EL (cell line): ENCODE measurements around the gene FOXQ1.

Experiments
- DNase-seq: peaks from one replicate; pipeline ENCODE4 v3.0.0-alpha.2; 2016

FOXQ1 gene, protein sequence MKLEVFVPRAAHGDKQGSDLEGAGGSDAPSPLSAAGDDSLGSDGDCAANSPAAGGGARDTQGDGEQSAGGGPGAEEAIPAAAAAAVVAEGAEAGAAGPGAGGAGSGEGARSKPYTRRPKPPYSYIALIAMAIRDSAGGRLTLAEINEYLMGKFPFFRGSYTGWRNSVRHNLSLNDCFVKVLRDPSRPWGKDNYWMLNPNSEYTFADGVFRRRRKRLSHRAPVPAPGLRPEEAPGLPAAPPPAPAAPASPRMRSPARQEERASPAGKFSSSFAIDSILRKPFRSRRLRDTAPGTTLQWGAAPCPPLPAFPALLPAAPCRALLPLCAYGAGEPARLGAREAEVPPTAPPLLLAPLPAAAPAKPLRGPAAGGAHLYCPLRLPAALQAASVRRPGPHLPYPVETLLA

DNA sequence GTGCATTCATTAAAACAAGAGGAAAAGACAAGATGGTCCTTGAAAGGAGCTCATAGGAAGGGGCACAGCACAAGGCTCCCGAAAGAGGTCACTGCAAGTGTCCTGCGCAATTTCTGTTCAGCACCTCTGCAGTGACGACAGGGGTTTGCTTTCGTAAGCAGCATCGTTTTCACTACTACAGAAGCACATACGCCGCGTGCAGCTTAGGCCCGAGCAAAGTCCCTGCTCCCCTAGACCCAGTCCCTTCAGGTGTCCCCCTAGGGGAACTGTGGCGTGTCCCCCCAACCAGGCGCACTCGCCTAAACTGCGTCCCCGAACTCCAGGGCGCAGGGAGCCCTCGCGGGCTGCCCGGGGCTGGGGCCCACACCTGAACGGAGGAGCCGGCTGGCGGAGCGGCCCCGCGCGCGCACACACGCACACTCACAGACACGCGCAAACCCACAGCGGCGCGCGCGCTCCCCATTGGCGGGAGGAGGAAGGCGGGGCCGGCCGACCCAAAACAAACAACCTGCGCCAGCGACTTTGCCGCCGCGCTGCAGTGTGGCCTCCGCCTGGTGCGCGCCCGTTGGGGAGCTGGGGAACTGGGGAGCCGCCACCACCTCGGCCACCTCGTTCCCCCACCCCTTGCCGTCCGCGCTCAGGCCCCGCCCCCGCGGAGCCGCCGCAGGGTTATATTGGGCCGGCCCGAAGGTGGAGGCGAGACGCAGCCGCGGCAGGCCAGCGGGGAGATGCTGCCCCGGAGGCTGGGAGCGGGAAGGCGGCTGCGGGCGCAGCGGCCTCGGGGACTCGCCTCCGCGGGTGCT is at the start of gene FOXQ1:
FOXQ1 (plus strand) TSS at position 699 of the 803 bp plus-strand sequence. CDS start 607 bp downstream, outside the sequence.
- peak; percentile 51 for DNase-seq

GRCh38 chr6:1262704-1263038 is 49.2 kb upstream of the FOXQ1 start:
- no peak for DNase-seq

DNA sequence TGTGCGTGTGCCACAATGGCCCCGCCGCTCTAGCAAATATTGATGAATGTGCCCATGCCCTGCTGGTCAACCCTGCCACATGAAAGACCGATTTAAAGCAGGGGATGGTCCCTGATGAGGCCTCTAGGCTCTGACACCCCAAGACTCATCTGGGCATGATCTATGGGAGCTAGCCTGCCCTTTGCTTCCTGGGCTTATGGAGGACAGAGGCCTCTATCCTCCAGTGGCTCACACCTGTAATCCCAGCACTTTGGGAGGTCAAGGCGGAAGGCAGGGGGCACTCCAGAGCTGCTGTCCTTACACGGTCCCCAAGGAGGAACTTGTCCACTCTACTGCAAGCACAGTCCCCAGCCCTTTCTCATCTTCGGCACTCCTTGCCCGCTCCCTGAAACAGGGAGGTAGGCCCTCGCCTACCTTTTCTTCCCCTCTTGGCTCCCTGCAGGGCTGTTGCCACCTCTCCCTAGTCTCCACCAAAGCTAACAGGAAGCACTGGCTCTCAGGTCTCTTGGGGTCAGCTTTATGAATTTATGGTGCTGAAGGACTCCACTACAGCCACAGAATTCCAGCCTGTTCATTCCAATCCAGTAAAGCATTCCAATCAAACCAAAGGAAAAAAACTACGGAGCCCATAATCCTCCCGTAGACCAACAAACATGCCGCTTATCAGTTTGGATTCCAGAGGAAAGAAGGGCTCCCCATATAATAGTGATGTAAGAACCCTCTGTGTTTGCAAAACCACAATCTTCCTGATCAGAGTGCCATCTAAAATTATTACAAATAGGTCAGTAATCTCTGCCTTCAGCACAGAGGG is 48.7 kb upstream of the FOXQ1 start:
- peak; percentile 76 for DNase-seq

GRCh38 chr6:1263850-1264377 is 48.0 kb upstream of the FOXQ1 start:
- DNase-seq: no peak

DNA sequence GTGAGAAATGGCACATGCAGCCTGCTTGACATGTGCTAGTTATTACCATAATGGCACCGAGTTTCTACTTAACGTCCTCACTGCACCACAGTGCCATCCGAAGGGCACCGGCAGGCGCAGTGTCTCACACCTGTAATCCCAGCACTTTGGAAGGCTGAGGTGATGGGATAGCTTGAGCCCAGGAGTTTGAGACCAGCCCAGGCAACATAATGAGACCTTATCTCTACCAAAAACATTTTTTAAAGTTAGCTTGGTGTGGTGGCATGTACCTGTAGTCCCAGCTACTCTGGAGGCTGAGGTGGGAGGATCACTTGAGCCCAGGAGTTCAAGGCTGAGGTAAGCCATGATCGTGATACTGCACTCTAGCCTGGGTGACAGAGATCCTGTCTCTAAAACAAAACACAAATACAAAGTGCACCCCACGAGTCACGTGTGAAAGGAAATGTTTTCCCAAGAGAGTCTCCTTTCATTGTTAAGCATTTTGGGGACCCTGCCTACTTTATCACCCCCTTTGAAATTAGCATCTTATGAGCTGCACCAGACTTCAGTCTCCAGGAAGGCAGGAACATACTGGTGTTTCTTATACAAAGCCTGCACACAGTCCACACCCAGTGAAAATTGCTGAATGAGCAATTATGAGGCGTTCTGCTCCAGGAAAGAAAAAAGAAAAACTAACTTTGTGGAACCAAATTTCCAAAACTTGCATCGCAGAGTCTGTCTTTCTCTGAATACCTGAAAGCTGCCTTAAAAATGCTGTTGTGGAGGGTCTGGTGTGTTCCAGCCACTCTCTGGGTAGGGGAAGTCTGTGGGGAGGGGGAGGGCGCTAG is 47.1 kb upstream of the FOXQ1 start:
- DNase-seq: no peak

GRCh38 chr6:1266686-1267056 is 45.2 kb upstream of the FOXQ1 start:
- no peak for DNase-seq

GRCh38 chr6:1267057-1267732 is 44.7 kb upstream of the FOXQ1 start:
- DNase-seq: peak; percentile 25

- no peak for DNase-seq
Measured at GRCh38 chr6:1267790-1268762, 43.8 kb upstream of the FOXQ1 start.

DNA sequence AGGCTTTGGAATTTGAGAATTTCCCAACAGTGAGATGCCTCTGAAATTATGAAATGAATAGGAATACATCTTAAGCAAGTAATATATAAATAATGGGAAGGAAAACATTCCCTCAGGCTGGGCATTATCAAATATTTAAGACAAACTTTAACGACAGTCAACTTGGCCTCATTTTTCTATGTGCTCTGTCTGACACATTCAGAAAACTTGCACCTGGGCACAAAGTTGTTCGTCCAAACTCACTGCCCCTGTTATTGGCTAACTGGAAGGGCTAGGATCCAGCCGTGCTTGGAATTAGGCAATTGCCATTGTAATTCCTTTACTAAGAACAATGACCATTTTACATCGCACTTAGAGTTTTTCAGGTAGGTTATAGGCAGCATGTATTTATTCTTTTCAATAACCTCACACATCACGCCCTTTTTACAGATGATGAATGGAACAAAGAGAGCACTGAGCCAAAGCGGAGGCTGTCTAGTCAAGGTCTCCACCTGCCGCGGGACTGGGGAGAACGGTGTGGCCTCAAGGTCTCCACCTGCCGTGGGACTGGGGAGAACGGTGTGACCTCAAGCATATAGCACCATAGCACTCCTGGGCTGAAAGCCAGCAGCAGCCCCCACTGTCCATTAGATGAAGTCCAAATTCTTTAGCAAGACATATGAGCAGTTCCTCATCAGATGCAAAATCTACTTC is 40.7 kb upstream of the FOXQ1 start:
- no peak for DNase-seq

DNA sequence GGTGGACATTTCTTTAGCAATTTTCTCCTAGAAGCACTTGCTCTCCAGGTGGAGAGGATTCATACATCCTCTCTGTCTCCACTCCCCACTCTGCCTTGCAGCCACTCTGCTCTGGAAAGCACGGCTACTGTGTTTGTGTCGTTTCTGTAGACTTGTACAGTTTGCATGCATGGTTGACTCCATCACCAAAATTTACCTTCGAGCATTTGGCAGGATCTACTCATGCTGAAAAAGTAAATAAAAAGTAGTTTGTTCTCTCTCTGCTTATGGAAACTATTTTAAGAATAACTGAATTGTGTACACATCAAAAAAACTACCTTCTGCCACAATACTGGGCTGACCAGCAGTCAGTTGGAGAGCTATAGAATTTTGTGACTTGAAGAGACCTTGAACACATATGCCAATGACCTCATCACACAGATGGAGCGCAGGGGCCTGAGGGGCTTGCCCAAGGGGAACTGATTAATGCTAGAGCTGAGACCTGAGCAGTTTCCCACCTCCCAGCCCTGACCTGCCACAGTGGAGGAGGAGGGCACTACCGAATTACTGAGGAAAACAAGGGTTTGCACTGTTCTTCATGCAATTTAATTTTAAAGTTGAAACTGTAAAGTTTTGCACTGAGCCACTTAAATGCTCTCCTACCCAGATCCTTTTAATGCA is 33.7 kb upstream of the FOXQ1 start:
- no peak for DNase-seq

GRCh38 chr6:1279065-1279464 is 32.8 kb upstream of the FOXQ1 start:
- no peak for DNase-seq

DNA sequence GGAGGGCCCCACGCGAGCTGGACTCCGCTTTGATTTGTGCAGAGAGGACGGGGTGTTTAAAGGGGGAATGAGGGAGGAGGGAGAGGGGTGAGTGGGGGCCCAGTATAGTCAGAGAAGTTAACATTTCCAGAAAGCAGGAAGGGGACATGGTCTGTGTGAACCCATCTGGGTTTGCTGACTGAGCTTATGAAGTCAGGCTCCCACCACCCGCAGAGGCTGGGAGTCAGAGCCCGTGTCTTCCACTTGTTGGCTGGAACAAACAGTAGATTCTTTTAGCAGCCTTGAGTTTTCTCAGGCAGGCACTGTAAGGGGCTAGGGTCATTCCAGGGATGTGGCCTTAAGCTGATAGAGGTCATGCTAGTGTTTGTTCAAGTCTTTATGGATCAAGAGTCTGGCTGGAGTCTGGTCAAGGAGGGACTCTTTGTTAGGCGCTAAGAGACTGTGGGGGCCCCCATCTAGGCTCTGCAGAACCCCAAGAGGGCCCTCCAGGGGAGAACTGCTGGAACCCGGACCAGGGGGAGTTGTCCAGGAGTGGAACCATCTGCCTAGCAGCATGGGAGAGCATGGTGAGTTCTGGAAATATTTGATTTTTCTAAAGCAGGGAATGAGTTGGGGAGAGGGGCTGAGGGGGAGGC is 31.1 kb upstream of the FOXQ1 start:
- DNase-seq: no peak

DNA sequence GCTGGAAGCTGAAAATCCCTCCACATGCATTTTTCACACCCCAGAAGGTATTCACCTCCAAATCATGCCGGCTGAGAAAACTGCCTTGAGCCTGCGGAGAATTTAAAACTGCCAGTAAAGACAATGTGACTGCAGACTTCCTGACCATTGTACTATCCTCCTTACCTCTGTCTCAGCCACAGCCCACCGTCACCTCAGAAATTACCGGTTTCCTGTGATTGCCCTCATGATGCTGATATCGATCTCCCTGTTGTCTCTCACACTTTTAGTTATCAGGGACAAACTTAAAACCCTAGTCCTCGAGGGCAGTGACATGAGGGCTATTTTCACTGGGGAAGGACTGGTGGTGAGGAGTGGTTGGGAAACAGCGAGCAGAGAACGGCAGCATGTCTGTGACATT is 30.2 kb upstream of the FOXQ1 start:
- no peak for DNase-seq

DNA sequence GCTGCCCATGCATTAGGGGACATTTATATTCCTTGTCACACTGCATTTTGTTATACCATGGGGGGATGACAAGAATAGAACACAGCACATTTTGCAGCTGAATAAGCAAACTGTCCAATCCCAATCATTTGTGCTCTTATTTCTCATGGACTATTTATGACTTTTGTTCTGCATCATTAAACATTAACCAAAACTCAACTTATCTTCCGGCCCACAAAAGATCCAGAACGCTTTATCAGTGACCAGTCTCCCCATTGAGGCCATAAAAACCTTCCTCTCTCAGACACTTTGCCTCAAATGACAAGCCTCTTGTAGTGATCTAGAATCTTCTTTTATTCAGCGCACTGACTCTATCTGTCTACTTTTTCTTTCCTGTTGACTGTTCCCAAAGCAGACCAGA is 28.4 kb upstream of the FOXQ1 start:
- DNase-seq: no peak

GRCh38 chr6:1285556-1285955 is 26.3 kb upstream of the FOXQ1 start:
- no peak for DNase-seq

GRCh38 chr6:1285956-1286355 is 25.9 kb upstream of the FOXQ1 start:
- DNase-seq: peak; percentile 88

DNA sequence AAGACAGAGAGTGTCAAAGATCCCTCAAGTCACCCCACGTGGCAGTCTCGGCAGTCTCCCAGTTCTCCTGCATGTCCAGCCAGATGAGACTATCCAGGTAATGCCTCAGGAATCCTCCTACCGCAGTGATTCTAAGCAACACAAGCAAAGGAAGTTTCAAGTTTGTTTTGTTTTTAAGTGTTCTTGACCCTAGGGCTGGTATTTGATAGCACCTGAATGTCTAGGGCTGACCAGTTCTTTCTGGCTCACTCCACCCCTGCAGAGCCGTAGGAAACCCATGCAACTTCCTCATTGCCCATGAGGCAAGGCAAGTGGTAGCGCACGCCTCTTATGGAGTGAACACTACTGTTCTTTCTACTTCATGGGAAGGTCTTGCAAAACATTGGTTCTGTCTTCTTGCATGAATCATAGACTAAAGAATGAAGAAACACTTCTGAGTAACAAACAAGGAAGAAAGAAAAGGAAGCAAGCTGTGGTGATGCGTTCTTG is 24.8 kb upstream of the FOXQ1 start:
- peak; percentile 90 for DNase-seq

GRCh38 chr6:1290086-1290485 is 21.8 kb upstream of the FOXQ1 start:
- no peak for DNase-seq

DNA sequence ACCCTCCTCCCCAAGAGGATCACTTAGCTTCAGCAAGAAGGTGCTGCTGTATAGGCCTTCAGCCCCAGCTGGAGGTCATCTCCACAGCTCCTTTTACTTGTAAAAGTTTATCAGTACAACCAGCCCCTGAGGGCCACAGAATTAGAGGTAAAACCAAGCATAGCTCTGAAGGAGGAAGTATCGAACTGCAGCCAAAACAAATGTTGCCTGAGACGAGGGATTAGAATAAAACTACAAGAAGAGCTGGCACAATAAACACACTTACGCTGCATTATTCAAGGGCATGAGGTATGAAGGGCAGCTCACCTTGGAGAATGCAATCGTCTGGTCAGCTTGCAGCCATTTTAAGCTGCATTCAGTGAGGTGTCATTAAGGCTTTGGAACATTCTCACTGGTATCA is 21.1 kb upstream of the FOXQ1 start:
- no peak for DNase-seq
